ACC112 (cell line): ENCODE results near the gene PLEKHN1.

ENCODE experiments used
- H2AFZ ChIP-seq: fragments of 200-600 bp; sonication (generic); one replicate; pipeline ENCODE4 v1.6.0; 2017; ENCODE audit warnings: antibody characterized with exemption, low read length; ENCODE audit not compliant: unreplicated experiment
- H3K27ac ChIP-seq: fragments of 200-600 bp; sonication (generic); 2 replicates; pipeline ENCODE4 v1.5.1; 2014; ENCODE audit warnings: low read depth, mild to moderate bottlenecking, antibody characterized with exemption, low read length, moderate library complexity
- H3K27me3 ChIP-seq: fragments of 200-600 bp; sonication (generic); 2 replicates; pipeline ENCODE4 v1.6.1; 2014; ENCODE audit warnings: mild to moderate bottlenecking, antibody characterized with exemption, low read length, moderate library complexity, mixed read lengths; ENCODE audit not compliant: insufficient read depth
- H3K36me3 ChIP-seq: fragments of 200-600 bp; sonication (generic); 2 replicates; pipeline ENCODE4 v1.6.1; 2016; ENCODE audit warnings: mild to moderate bottlenecking, antibody characterized with exemption, low read length, moderate library complexity, mixed read lengths; ENCODE audit not compliant: insufficient read depth
- H3K4me1 ChIP-seq: fragments of 200-600 bp; sonication (generic); one replicate; pipeline ENCODE4 v1.6.1; 2016; ENCODE audit warnings: low read length, mixed read lengths; ENCODE audit not compliant: insufficient read depth, unreplicated experiment, control insufficient read depth
- H3K4me3 ChIP-seq: fragments of 200-600 bp; sonication (generic); 2 replicates; pipeline ENCODE4 v1.5.1; 2014; ENCODE audit warnings: mild to moderate bottlenecking, low read depth, low read length
- H3K79me2 ChIP-seq: fragments of 200-600 bp; sonication (generic); one replicate; pipeline ENCODE4 v1.6.0; 2016; ENCODE audit warnings: low read length; ENCODE audit not compliant: control insufficient read depth, unreplicated experiment, insufficient read depth

Gene PLEKHN1

GRCh38 chr1:978069-978834, 12.0 kb downstream of the PLEKHN1 start:
- Histone ChIP-seq H3K36me3 (no peaks in the 10 kb centered on the region), H3K4me3 (no peak overlapping the region), H3K79me2 (no peaks in the 10 kb centered on the region), H3K27ac (no peak overlapping the region), H3K27me3 (peaks cover 7% of the 10 kb centered on the region; the same call in 1 of the 2 replicates), H3K4me1 (no peaks in the 10 kb centered on the region), H2AFZ (no peak overlapping the region)

DNA sequence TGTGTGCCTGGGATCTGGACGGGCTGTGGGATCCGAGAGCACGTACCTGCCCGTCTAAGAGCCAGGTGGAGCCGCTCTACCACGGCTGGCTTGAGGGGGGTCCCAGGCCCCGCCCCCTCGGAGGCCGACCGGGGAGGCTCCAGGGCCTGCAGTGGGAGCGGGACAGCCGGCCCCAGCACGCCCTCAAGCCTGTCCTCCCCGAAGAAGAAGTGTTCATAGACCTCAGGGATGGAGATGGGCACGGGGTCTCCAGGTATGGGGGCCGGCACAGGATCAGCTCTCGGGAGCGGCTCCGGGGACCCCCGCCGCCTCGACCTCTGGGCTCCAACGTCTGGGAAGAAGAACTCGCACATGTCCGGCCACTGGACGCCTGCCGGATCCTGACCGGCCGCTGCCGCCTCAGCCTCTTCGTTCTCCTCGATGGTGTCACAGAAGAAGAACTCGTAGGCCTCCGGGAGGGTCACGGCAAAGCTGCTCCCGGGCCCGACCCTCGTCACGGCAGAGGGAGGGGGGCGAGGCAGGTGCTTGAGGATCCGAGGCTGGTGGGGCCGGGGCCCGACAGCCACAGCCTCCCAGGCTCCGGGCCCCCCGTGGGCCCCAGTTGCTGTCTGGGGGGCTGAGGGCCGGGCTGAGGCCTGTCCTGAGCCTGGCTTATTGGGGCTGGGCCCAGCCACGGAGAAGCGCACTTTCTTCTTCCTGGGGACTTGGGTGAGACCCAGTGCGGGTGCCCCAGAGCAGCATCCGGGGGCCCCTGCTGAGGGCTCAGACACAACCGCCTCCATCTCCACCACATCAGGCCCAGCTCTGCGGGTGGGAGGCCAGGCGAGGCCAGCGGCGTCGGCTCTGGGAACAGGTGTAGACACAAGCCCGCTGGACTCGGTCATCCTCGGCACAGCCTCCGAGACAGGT, 12.8 kb downstream of the PLEKHN1 start:
- no peak overlapping the region for H3K4me3 ChIP-seq
- H3K27me3 ChIP-seq, result peaks cover 7% of the 10 kb centered on the region; the same call in 1 of the 2 replicates
- no peak overlapping the region for H3K27ac ChIP-seq
- no peaks in the 10 kb centered on the region for H3K4me1 ChIP-seq
- H3K79me2 ChIP-seq, result no peaks in the 10 kb centered on the region
- no peak overlapping the region for H2AFZ ChIP-seq
- H3K36me3 ChIP-seq, result no peaks in the 10 kb centered on the region

DNA sequence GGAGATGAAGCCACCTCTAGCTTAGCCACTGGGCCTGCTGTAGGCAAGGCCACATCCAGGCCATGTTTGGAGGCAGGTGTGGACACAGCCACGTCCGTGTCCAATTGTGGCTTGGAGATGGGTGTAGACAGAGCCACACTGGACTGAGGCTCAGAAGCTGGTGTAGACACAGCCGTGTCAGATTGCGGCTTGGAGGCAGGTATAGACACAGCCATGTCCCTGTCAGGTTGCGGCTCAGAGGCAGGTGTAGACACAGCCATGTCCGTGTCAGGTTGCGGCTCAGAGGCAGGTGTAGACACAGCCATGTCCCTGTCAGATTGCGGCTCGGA, 13.4 kb downstream of the PLEKHN1 start:
- Histone ChIP-seq H3K4me1 (no peaks in the 10 kb centered on the region), H2AFZ (no peak overlapping the region), H3K27me3 (peaks cover 7% of the 10 kb centered on the region; the same call in 1 of the 2 replicates), H3K4me3 (no peak overlapping the region), H3K36me3 (no peaks in the 10 kb centered on the region), H3K27ac (no peak overlapping the region), H3K79me2 (no peaks in the 10 kb centered on the region)

DNA sequence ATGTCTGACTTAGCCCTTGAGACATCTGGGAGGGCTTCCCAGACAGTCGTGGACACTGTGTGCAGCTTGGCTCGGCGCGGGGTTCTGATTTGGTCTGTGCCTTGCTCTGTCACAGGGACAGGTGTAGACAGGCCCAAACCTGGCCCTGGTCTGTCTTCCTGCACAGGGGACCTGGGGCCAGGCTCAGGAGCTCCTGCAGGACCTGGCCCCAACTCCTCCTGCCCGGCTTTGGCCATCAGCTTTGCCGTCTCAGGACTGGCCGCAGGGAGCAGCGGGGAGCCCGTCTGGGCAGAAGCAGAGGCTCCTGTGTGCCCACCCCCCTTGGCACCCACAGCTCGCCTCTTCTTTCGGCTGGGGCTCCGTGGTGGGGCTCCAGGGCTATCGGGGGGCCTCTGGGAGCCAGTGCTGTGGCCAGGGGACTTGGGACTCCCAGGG, 13.9 kb downstream of the PLEKHN1 start:
- Histone ChIP-seq H3K4me3 (no peak overlapping the region), H3K27ac (no peak overlapping the region), H3K4me1 (no peaks in the 10 kb centered on the region), H3K36me3 (no peaks in the 10 kb centered on the region), H2AFZ (no peak overlapping the region), H3K79me2 (no peaks in the 10 kb centered on the region), H3K27me3 (peaks cover 7% of the 10 kb centered on the region; the same call in 1 of the 2 replicates)

DNA sequence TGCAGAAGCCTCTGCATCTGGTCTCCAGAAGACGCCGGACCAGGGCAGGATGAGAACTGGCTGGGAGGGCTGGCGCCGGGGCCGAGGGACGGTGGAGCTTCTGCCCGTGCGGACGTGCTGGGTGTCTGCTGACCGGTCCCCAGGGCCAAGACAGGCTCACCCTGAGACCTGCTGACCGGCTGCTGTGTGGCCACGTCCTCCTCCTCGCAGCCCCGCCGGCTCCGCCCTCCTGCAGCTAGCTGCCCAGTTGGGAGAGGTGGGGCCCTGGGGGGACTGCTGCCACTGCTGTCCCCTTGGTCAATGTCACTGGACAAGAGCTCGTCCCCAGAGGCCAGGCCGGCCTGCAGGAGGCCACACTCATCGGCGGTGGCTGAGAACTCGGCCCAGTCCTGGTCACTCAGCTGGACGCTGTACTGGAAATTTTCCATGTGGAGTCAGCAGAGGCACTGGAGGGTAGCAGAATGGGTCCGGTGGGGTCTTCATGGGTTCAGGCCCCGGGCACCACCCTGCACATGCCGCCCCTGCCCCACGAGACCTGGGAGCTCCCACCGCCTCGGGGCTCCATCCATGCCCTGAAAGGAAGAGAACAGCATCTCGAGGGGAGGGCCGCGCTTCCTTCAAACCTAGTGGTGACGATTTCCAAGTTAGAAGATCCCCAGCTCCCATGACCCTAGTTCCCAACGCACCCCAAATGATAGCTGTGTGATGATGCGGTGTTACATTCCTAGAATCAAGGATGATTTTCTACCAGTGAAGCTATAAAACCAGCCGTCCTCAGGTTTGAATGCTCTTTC, 14.5 kb downstream of the PLEKHN1 start:
- Histone ChIP-seq H3K27ac (no peak overlapping the region), H3K27me3 (peaks cover 7% of the 10 kb centered on the region; the same call in 1 of the 2 replicates), H3K4me3 (no peak overlapping the region), H3K4me1 (no peaks in the 10 kb centered on the region), H2AFZ (no peak overlapping the region), H3K36me3 (no peaks in the 10 kb centered on the region), H3K79me2 (no peaks in the 10 kb centered on the region)

DNA sequence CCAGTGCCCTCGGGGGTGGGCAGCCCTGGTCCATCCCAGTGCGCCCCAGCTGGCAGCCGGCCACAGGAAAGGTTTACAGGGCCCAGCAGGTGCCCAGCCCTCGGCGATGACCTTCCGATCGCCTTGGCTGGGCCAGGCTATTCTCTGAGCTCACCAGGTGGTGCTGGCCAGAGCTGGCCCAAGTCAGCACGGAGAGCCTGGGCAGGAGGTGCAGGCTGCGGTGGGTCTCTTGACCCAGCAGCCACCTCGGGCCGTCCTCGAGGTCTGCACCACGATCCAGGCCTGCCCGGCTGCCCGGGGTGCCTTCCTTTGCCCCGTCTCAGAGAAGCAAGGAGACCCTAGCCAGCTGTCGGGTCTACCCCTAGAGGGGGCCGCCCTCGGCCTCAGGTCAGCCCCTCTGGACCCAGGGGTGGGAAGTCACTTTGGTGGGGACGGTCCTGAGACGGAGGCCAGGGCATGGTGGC, 15.2 kb downstream of the PLEKHN1 start:
- Histone ChIP-seq H2AFZ (no peak overlapping the region), H3K79me2 (no peaks in the 10 kb centered on the region), H3K36me3 (no peaks in the 10 kb centered on the region), H3K27ac (no peak overlapping the region), H3K4me3 (no peak overlapping the region), H3K4me1 (no peaks in the 10 kb centered on the region), H3K27me3 (peaks cover 7% of the 10 kb centered on the region; the same call in 1 of the 2 replicates)

DNA sequence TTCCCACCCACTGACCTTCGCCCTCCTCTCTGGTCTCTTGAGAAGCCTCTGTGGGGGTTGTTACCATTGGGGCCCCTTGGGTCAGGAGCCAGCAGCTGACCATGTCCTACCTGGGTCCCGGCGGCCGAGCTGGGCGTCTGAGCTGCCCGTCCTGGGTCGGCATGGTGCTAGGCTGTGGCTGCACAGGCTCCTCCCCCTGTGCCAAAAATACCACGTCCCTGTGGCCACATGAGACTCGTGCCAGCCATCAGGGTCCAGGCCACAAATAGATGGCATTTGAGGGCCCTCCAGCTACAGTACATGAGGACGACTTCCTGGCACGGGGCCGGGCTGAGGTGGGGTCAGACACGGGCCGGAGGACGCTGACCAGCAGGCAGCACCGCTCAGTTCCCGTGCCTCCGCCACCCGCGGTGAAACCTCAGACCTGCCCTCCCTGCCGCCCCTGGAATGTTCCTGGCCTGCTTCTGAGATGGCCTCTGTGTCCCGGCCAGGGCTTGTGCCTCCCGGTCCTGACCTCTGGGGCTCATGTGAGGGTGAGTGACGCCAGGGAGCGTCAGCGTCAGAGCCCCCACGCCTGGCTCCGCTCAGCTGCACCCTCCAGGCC, 15.8 kb downstream of the PLEKHN1 start, which contains the start of gene PERM1:
Gene PERM1 (minus strand): TSS at position 139 of the 604 bp plus-strand sequence. CDS start 1,064 bp downstream, outside the sequence.
- Histone ChIP-seq H3K4me3 (no peak within 1 kb of the TSS), H2AFZ (no peak within 1 kb of the TSS), H3K27me3 (peaks cover 7% of the 10 kb centered on the region; the same call in 1 of the 2 replicates), H3K27ac (no peak within 1 kb of the TSS), H3K36me3 (no peaks in the 10 kb centered on the region), H3K4me1 (no peaks in the 10 kb centered on the region), H3K79me2 (no peaks in the 10 kb centered on the region)

GRCh38 chr1:982765-983436, 16.6 kb downstream of the PLEKHN1 start:
- no peaks in the 10 kb centered on the region for H3K36me3 ChIP-seq
- no peak overlapping the region for H3K27ac ChIP-seq
- H3K4me1 ChIP-seq, result no peaks in the 10 kb centered on the region
- no peaks in the 10 kb centered on the region for H3K79me2 ChIP-seq
- H3K27me3 ChIP-seq, result peaks cover 7% of the 10 kb centered on the region; the same call in 1 of the 2 replicates
- no peak overlapping the region for H2AFZ ChIP-seq
- no peak overlapping the region for H3K4me3 ChIP-seq

DNA sequence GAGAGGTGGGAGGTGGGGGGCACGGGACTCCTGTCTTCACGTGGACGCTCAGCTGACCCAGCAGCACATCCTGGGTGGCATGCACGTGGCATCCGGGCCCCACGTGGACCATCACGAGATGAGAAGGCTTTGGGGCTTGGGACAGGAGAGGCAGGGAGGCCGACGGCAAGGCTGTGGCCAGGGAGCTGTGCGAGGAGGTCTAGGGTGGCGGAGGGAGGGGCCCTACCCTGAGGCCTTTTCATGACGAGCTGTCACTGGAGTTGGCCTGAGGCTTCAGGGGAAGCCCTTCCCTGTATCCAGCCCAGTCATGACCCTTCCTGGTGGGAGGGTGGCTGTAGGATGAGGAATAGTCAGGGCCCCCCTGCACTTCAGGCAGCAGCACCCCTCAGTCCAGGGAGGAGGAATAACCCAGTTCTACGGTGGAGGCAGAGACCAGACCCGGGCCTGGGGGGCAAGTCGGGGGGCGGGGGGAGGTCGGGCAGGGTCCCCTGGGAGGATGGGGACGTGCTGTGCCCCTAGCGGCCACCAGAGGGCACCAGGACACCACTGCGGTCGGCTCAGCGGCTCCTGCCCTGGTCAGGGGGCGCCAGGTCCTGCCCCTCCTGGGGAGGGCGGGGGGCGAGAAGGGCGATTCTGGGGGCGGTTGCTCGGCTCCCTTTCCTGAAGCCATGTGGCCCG, 17.7 kb downstream of the PLEKHN1 start:
- Histone ChIP-seq H3K79me2 (no peaks in the 10 kb centered on the region), H3K4me1 (no peaks in the 10 kb centered on the region), H3K27me3 (peaks cover 9% of the 10 kb centered on the region; the same call in 1 of the 2 replicates), H3K4me3 (peak overlapping the region; percentile 58; the same call in 1 of the 2 replicates), H3K36me3 (no peaks in the 10 kb centered on the region), H2AFZ (no peak overlapping the region), H3K27ac (no peak overlapping the region)
